Activated CD4-positive, alpha-beta T cell treated with anti-CD3 and anti-CD28 coated beads for 36 hours (primary cell): ENCODE data around the gene MAD1L1. TPM values are rescaled to one million over a fixed set of nuclear protein-coding genes. Genes with fewer than 3 reads are reported as not detected.
A peak's percentile ranks its signal among the peaks of the same experiment; 100 is the strongest.

Experiments used
- ATAC-seq: fragments of 200-7000 bp; cut with Tn5 transposase; one replicate; pipeline ENCODE4 v1.10.0; 2021; ENCODE audit warnings: mild to moderate bottlenecking, moderate library complexity
- CTCF ChIA-PET: fragments of 350-600 bp; sonication (Branson Sonifier 250); formaldehyde crosslinking; loops from one replicate; lab custom pipeline; 2021; ENCODE audit warnings: antibody characterized with exemption; lab: Charles Lee
- POLR2A ChIA-PET: fragments of 350-600 bp; sonication (Branson Sonifier 250); formaldehyde crosslinking; loops from one replicate; lab custom pipeline; 2021; ENCODE audit warnings: antibody characterized with exemption, inconsistent platforms; lab: Charles Lee
- DNase-seq: peaks from one replicate; pipeline ENCODE4 v3.0.0-alpha.2; 2020
- H3K27ac Mint-ChIP-seq: one replicate; pipeline ENCODE4 v1.8.0; 2021; ENCODE audit warnings: mixed read lengths
- H3K27me3 Mint-ChIP-seq: one replicate; pipeline ENCODE4 v1.8.0; 2021; ENCODE audit warnings: mixed read lengths
- H3K36me3 Mint-ChIP-seq: one replicate; pipeline ENCODE4 v1.8.0; 2021; ENCODE audit warnings: low read depth, mixed read lengths
- H3K4me1 Mint-ChIP-seq: one replicate; pipeline ENCODE4 v1.8.0; 2021; ENCODE audit warnings: mixed read lengths
- H3K4me3 Mint-ChIP-seq: one replicate; pipeline ENCODE4 v1.8.0; 2021; ENCODE audit warnings: mild to moderate bottlenecking, moderate library complexity, mixed read lengths
- H3K9me3 Mint-ChIP-seq: one replicate; pipeline ENCODE4 v1.8.0; 2021; ENCODE audit warnings: low read depth, mixed read lengths
- intact Hi-C, 2 experiments: fragments of 100-400 bp; cut with DNase I in 1 of 2; cut with micrococcal nuclease in 1 of 2; formaldehyde crosslinking; loops; one replicate each; pipeline versions ENCODE4 v1.14.2 to v1.15.1; 2022 to 2024; cut with DNase I, micrococcal nuclease
- total RNA-seq, 2 experiments: library from RNA; stranded (reverse); gene quantifications; one replicate each; pipeline ENCODE4 v1.2.3, GENCODE V29; 2021

The MAD1L1 gene
- total RNA-seq, 2 experiments from 2014 or later: 50.2 to 61.7 TPM

GRCh38 chr7:2124604-2125345, 108.0 kb downstream of the MAD1L1 start:
- Mint-ChIP-seq H3K9me3 (no peaks in the 10 kb centered on the region), H3K27ac (no peak overlapping the region), H3K4me3 (no peak overlapping the region), H3K27me3 (no peaks in the 10 kb centered on the region), H3K4me1 (peaks cover 10% of the 10 kb centered on the region), H3K36me3 (no peaks in the 10 kb centered on the region)
- intact Hi-C loops: no loop called here
- ChIA-PET CTCF (no interaction called here), POLR2A (no interaction called here)
- no peak for DNase-seq
- no peak for ATAC-seq

GRCh38 chr7:2123916-2124315, 108.8 kb downstream of the MAD1L1 start:
- ATAC-seq: no peak
- intact Hi-C loops: no loop called here
- no peak overlapping the region for H3K27ac Mint-ChIP-seq
- ChIA-PET POLR2A (no interaction called here), CTCF (no interaction called here)
- H3K4me3 Mint-ChIP-seq: no peak overlapping the region
- no peak for DNase-seq
- H3K4me1 Mint-ChIP-seq: peaks cover 12% of the 10 kb centered on the region
- no peaks in the 10 kb centered on the region for H3K36me3 Mint-ChIP-seq
- H3K27me3 Mint-ChIP-seq: no peaks in the 10 kb centered on the region
- no peaks in the 10 kb centered on the region for H3K9me3 Mint-ChIP-seq

- DNase-seq (no peak), ATAC-seq (no peak)
- Mint-ChIP-seq H3K36me3 (no peaks in the 10 kb centered on the region), H3K4me3 (no peak overlapping the region), H3K9me3 (no peaks in the 10 kb centered on the region), H3K27me3 (no peaks in the 10 kb centered on the region), H3K27ac (no peak overlapping the region), H3K4me1 (peaks cover 12% of the 10 kb centered on the region)
- POLR2A ChIA-PET: no interaction called here
- intact Hi-C loops: no loop called here
- CTCF ChIA-PET: no interaction called here
These were observed 109.4 kb downstream of the MAD1L1 start for GRCh38 chr7:2123360-2123759.

GRCh38 chr7:2122651-2123050, 110.1 kb downstream of the MAD1L1 start:
- Mint-ChIP-seq H3K4me3 (no peak overlapping the region), H3K4me1 (peaks cover 12% of the 10 kb centered on the region), H3K9me3 (no peaks in the 10 kb centered on the region), H3K36me3 (no peaks in the 10 kb centered on the region), H3K27me3 (no peaks in the 10 kb centered on the region), H3K27ac (no peak overlapping the region)
- ChIA-PET POLR2A (no interaction called here), CTCF (no interaction called here)
- DNase-seq (no peak), ATAC-seq (no peak)
- intact Hi-C loops: no loop called here

GRCh38 chr7:2120841-2121830, 111.6 kb downstream of the MAD1L1 start:
- CTCF ChIA-PET: no interaction called here
- Mint-ChIP-seq H3K36me3 (no peaks in the 10 kb centered on the region), H3K4me3 (no peak overlapping the region), H3K27ac (no peak overlapping the region), H3K4me1 (peaks cover 12% of the 10 kb centered on the region), H3K9me3 (no peaks in the 10 kb centered on the region), H3K27me3 (no peaks in the 10 kb centered on the region)
- no peak for DNase-seq
- POLR2A ChIA-PET: no interaction called here
- intact Hi-C loops: no loop called here
- no peak for ATAC-seq

GRCh38 chr7:2120251-2120660, 112.5 kb downstream of the MAD1L1 start:
- H3K9me3 Mint-ChIP-seq: no peaks in the 10 kb centered on the region
- peaks cover 12% of the 10 kb centered on the region for H3K4me1 Mint-ChIP-seq
- ChIA-PET POLR2A (no interaction called here), CTCF (no interaction called here)
- H3K27ac Mint-ChIP-seq: peak overlapping the region; percentile 55
- no peak overlapping the region for H3K4me3 Mint-ChIP-seq
- H3K27me3 Mint-ChIP-seq: no peaks in the 10 kb centered on the region
- intact Hi-C loops: no loop called here
- ATAC-seq (peak; percentile 86), DNase-seq (peak; percentile 61)
- H3K36me3 Mint-ChIP-seq: no peaks in the 10 kb centered on the region

GRCh38 chr7:2118630-2119190, 114.0 kb downstream of the MAD1L1 start:
- intact Hi-C loops: no loop called here
- Mint-ChIP-seq H3K4me1 (peaks cover 12% of the 10 kb centered on the region), H3K27ac (no peak overlapping the region), H3K27me3 (no peaks in the 10 kb centered on the region), H3K9me3 (no peaks in the 10 kb centered on the region), H3K4me3 (no peak overlapping the region), H3K36me3 (peaks cover 3% of the 10 kb centered on the region)
- ChIA-PET POLR2A (no interaction called here), CTCF (no interaction called here)
- ATAC-seq (no peak), DNase-seq (no peak)

GRCh38 chr7:2118056-2118455, 114.7 kb downstream of the MAD1L1 start:
- peaks cover 14% of the 10 kb centered on the region for H3K4me1 Mint-ChIP-seq
- ChIA-PET CTCF (no interaction called here), POLR2A (no interaction called here)
- no peaks in the 10 kb centered on the region for H3K9me3 Mint-ChIP-seq
- intact Hi-C loops: no loop called here
- H3K27me3 Mint-ChIP-seq: no peaks in the 10 kb centered on the region
- DNase-seq (no peak), ATAC-seq (no peak)
- no peak overlapping the region for H3K27ac Mint-ChIP-seq
- H3K36me3 Mint-ChIP-seq: peaks cover 3% of the 10 kb centered on the region
- no peak overlapping the region for H3K4me3 Mint-ChIP-seq

GRCh38 chr7:2117646-2118045, 115.1 kb downstream of the MAD1L1 start:
- peaks cover 18% of the 10 kb centered on the region for H3K4me1 Mint-ChIP-seq
- intact Hi-C loops: no loop called here

GRCh38 chr7:2116989-2117591, 115.7 kb downstream of the MAD1L1 start:
- Mint-ChIP-seq H3K4me3 (no peak overlapping the region), H3K27ac (no peak overlapping the region), H3K27me3 (no peaks in the 10 kb centered on the region), H3K4me1 (peaks cover 24% of the 10 kb centered on the region), H3K9me3 (no peaks in the 10 kb centered on the region), H3K36me3 (peaks cover 3% of the 10 kb centered on the region)
- ChIA-PET CTCF (no interaction called here), POLR2A (interaction anchor here (0.6 kb wide), 1 partner anchor 181 kb away, joined by 3 read pairs; no protein-coding TSS in a partner anchor)
- ATAC-seq: no peak
- DNase-seq: no peak
- intact Hi-C loops: no loop called here

More at GRCh38 chr7:2117646-2118045, 115.1 kb downstream of the MAD1L1 start:
- H3K36me3 Mint-ChIP-seq: peaks cover 3% of the 10 kb centered on the region
- no peak overlapping the region for H3K27ac Mint-ChIP-seq
- DNase-seq: no peak
- H3K4me3 Mint-ChIP-seq: no peak overlapping the region
- no peaks in the 10 kb centered on the region for H3K9me3 Mint-ChIP-seq
- H3K27me3 Mint-ChIP-seq: no peaks in the 10 kb centered on the region
- ChIA-PET POLR2A (no interaction called here), CTCF (no interaction called here)
- no peak for ATAC-seq

- no peak overlapping the region for H3K27ac Mint-ChIP-seq
- POLR2A ChIA-PET: interaction anchor here (0.6 kb wide), 1 partner anchor 182 kb away, joined by 3 read pairs; no protein-coding TSS in a partner anchor
- CTCF ChIA-PET: no interaction called here
- H3K27me3 Mint-ChIP-seq: no peaks in the 10 kb centered on the region
- no peaks in the 10 kb centered on the region for H3K9me3 Mint-ChIP-seq
- intact Hi-C loops: no loop called here
- DNase-seq (no peak), ATAC-seq (no peak)
- peaks cover 29% of the 10 kb centered on the region for H3K4me1 Mint-ChIP-seq
- H3K4me3 Mint-ChIP-seq: no peak overlapping the region
- peaks cover 3% of the 10 kb centered on the region for H3K36me3 Mint-ChIP-seq
These were observed 116.3 kb downstream of the MAD1L1 start for GRCh38 chr7:2116448-2116810.
